CD1c-positive myeloid dendritic cell (primary cell): Measurements from ENCODE around the gene QRICH2.
"Not testable (repeated sequence)": the region's sequence is repeated elsewhere in the genome, so short reads cannot be mapped to it uniquely, and the experiment has no call there.

Source experiments
- DNase-seq: peaks from one replicate; pipeline ENCODE4 v3.0.0-alpha.2; 2016; ENCODE audit errors: extremely low spot score

QRICH2 gene, protein sequence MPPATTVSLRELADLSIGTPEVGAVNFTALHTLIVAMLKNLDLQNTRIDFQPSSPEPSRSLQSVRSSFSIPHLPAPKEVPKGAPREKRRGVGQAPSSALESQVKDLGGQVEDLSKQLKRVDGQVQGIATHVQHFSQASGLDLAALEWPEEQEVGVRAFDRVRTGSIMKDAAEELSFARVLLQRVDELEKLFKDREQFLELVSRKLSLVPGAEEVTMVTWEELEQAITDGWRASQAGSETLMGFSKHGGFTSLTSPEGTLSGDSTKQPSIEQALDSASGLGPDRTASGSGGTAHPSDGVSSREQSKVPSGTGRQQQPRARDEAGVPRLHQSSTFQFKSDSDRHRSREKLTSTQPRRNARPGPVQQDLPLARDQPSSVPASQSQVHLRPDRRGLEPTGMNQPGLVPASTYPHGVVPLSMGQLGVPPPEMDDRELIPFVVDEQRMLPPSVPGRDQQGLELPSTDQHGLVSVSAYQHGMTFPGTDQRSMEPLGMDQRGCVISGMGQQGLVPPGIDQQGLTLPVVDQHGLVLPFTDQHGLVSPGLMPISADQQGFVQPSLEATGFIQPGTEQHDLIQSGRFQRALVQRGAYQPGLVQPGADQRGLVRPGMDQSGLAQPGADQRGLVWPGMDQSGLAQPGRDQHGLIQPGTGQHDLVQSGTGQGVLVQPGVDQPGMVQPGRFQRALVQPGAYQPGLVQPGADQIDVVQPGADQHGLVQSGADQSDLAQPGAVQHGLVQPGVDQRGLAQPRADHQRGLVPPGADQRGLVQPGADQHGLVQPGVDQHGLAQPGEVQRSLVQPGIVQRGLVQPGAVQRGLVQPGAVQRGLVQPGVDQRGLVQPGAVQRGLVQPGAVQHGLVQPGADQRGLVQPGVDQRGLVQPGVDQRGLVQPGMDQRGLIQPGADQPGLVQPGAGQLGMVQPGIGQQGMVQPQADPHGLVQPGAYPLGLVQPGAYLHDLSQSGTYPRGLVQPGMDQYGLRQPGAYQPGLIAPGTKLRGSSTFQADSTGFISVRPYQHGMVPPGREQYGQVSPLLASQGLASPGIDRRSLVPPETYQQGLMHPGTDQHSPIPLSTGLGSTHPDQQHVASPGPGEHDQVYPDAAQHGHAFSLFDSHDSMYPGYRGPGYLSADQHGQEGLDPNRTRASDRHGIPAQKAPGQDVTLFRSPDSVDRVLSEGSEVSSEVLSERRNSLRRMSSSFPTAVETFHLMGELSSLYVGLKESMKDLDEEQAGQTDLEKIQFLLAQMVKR (N-terminal part only)

DNA sequence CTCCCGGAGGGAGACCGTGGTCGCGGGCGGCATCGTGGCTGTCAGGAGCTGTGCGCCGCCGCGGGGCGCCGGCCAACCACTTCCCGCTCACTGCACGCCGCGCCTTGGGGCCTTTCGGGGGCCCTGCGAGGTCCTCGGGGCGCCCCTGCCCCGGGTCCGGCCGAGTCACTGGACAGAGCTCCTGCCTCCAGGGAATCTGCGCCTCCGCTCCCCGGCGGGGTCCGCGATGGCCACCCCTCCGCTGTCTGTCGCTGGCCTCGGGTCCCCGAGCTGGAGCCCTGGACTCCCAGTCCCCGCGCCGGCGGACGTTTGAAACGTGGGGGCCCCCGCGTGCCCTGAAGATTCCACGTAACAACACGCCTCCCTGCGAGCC lies at the start of gene QRICH2:
TSS of gene QRICH2 (minus strand) at position 311 of the 373 bp plus-strand sequence. CDS start at position 33, 278 bp downstream.
- DNase-seq: no peak

DNA sequence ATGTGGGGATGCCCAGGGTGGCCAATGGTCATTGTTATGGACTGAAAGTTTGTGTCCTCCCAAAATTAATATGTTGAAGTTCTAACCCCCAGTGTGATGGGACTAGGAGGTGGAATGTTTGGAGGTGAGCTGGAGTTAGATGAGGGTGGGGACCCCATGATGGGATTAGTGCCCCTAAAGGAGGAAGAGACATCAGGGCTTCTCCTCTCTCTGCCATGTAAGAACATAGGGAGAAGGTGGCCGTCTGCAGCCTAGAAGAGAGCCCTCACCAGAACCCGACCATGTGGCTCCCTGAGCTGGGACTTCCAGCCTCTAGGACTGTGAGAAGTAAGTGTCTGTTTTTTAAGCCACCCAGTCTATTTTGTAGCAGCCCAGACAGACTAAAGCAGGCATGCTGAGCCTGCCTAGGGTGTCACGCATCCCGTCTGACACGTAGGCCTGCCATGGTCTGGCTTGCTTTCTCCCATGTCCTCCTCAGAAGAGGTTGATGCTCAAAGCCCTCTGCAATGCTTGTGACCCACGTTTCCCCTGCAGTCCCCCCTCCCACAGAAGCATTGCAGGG lies 49.6 kb upstream of the QRICH2 start:
- no peak for DNase-seq

DNA sequence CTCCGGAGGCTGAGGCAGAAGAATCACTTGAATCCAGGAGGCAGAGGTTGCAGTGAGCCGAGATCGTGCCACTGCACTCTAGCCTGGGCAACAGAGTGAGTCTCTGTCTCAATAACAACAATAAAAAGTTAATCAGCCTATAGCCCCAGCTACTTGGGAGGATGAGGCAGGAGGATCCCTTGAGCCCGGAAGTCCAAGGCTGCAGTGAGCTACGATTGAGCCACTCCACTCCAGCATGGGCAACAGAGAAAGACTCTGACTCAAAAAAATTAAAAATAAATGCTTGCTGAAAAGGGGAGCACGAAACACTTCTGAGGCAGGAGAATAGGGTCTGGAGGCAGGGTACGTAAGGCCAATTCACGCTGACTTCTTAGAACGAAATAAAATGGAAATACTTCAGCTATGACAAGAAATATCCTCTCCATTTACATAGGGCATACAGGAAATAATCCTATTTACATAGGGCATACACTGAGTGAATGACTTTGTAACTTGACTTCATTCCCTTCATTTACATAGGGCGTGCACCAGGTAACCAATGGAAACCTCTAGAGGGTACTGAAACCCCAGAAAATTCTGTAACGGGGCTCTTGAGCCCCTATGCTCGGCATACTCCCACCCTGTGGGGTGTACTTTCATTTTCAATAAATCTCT lies 48.9 kb upstream of the QRICH2 start:
- no peak for DNase-seq

DNA sequence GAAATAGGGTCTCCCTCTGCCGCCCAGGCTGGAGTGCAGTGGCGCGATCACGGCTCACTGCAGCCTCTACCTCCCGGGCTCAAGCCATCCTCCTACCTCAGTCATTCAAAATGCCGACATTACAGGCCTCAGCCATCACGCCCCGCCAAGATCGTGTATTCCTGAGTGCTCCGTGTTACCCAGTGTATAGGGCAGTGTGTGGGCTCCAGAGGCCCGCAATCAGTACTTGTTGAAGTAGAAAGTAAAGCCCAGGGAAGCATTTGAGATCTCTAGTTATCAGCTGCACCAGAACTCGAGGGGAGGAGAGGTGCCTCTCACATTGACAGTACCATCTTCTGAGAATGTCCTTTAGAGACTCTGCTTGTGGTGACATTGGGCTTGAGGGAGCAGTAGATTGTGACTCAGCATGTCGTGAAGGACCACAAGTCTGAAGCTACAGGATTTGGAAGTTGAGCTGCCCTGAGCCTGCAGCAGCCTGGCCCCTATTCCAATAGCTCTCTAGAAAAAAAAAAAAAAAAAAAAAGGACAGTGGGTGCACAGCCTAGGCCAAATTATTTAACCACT lies 46.8 kb upstream of the QRICH2 start:
- no peak for DNase-seq

DNA sequence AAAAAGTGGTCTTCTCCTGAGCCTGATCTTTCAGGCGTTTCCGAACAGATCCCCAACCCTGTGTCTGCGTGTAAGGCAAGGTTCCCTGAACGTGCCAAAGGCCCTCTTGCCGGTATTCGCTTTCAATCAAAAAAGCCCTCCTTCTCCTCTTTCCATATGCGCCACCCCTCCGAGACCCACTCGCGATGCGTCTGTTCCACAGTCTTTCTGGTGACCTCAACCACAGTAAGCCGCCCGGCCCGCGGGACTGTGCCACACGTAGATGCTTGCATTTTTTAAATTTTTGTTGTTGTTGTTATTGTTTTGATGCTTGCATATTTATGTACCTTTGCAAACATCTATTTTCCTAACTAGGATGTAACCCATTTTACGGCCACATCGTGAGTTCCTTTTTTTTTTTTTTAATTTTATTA lies 46.2 kb upstream of the QRICH2 start:
- DNase-seq: no peak

DNA sequence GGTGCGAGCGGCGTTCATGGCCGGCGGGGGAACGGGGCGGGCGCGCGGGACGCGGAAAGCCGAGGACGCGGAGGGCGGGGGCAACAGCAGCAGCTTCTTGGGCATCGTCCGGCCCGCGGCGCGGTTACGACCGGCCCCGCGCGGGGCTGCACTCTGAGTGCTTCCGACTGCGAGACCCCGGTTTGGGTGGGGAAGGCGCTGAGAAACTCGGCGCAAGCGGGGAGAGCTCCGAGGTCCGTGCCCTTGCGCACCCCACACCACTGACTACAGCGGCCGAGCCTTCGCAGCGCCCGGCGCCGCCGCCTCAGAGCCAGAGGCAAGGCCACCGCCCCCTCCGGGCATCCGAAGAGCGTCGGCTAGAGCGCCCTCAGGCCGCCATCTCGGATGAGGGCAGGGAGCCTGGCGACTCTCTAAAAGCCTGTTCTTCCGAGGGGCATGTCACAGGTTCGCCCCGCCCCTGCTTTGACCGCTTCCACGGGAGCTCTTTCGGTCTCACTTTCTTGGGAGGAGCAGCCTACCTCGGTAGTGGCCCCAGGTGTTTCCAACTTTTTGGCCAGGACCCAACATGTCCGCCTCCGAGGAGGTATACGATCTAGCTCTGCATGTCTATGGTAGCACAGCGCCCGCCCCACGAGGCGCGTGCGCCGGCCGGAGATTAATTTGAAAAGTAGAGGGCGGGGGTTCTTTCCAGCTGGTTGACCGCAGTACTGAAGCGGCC lies 45.7 kb upstream of the QRICH2 start, which contains the start of gene PRPSAP1:
TSS of gene PRPSAP1 (minus strand) at position 318 of the 718 bp plus-strand sequence. CDS start at position 105, 213 bp downstream.
- DNase-seq: peak; percentile 92

DNA sequence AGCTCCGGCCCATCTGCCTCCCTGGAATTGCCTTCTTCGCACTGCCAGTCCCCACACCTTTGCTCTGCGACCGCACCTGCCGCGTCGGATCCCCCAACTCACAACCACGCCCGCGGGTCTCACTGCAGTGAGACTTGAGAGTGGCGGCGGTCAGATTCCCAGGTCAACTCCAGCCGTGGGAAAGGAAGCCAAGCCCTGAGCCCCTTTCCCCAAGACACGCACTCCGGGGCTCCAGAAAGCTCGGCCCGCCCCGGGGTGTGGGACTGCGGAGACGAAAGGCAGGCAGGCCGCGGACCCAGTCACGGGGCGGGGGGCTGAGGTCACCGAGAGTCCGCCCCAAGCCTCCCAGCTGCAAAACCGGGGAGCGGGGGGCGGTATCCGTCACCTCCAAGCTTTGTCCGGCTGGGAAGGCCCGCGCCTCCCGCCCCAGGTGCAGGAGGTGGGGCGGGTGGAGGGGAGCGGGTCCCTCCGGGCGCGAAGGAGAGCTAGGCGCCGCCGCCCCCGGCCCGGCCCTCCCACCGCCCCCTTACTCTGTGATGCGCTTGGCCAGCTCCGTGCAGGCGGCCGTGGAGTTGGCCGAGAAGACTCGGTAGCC lies 45.0 kb upstream of the QRICH2 start:
- peak; percentile 36 for DNase-seq

DNA sequence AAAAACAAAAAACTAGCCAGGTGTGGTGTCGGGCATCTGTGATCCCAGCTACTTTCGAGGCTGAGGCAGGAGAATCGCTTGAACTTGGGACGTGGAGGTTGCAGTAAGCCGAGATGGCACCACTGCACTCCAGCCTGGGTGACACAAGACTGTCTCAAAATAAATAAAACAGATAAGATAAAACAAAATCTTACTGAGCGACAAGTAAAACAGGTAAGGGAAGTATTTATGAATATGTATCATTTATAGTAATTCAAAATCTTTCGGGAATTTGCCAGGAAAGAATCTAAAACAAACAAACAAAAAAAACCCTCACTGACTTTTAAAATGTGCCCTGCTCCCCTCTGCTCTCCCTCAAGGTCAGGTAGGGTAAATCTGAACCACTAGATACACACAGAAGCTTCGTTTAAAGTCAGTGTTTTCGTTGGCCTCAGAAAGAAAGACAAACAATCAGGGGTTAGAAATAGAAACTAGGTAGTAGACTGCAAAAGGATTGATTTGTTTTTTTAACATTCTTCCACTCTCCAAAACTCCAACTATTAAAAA lies 43.5 kb upstream of the QRICH2 start:
- DNase-seq: no peak

DNA sequence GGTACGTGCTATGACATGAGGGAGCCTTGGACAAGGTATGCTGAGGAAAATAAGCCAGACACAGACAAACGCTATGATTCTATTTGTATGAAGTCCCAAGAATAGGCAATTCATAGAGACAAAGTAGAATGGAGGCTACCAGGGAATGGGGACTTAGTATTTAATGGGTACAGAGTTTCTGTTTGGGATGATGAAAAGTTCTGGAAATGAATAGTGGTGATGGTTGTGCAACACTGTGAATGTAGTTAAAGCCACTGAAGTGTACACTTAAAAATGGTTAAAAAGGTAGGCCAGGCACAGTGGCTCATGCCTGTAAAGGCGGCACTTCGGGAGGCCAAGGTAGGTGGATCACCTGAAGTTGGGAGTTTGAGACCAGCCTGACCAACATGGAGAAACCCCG lies 42.4 kb upstream of the QRICH2 start:
- DNase-seq: no peak

DNA sequence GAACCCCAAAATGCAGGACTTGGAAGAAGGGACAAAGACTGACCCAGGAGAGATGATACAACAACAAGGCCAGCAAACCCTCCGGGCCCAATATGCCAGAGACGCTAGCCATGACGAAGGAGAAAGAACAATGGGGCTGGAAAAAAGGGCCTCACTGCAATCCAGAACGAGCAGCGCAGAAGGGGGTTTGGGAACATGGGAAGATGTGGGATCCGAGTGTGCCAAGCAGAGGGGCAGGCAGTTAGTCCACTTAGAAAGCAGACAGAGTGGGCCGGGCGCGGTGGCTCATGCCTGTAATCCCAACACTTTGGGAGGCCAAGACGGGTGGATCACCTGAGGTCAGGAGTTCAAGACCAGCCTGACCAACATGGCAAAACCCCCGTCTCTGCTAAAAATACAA lies 38.9 kb upstream of the QRICH2 start:
- DNase-seq: not testable (repeated sequence)

DNA sequence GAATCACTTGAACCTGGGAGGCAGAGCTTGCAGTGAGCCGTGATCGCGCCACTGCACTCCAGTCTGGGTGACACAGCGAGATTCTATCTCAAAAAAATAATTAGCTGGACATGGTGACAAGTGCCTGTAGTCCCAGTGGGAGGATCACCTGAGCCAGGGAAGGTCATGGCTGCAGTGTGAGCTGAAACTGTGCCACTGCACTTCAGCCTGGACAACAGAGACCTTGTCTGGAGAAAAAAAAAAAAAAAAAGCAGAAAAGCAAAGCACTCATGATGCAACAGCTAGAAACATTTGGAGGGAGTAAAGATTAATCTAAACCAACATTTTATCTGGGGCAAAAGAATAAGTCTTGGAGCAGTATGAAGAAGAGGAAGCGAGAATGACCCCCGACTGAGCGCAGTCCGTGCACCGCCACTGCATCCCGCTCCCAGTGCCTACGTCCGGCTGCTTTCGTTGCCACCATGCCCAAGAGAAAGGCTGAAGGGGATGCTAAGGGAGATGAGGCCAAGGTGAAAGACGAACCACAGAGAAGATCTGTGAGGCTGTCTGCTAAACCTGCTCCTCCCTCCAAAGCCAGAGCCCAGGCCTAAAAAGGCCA lies 37.4 kb upstream of the QRICH2 start:
- no peak for DNase-seq

DNA sequence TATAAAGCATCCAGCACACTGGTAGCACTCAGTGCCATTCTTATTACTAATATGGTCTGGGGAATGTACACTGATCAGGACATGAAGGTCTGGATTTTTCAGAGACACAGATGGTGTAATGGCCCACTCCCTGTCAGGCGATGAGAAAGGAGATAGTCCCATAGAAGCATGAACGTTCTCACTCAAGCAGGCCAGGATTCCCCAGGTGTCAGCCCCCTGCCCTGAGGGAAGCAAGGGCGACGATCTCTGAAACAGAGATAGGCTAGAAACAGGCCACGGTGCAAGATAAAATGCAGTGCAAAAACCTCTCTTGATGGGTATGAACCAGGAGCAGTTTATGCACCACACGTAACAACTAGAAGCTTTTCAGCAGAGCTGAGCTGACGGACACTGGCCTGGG lies 35.0 kb upstream of the QRICH2 start:
- no peak for DNase-seq

DNA sequence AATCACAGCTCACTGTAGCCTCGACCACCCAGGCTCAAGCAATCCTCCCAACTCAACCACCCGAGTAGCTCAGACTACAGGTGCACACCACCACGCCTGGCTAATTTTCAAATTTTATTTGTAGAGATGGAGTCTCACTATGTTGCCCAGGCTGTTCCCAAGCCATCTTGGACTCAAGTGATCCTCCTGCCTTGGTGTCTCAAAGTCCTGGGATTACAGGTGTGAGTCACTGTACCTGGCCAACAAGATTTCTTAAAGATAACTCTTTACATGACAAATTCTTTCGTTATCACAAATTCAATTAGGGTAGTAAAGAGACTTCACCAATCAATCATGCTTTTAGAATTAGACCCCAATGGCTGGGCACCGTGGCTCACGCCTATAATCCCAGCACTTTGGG lies 33.2 kb upstream of the QRICH2 start:
- no peak for DNase-seq

DNA sequence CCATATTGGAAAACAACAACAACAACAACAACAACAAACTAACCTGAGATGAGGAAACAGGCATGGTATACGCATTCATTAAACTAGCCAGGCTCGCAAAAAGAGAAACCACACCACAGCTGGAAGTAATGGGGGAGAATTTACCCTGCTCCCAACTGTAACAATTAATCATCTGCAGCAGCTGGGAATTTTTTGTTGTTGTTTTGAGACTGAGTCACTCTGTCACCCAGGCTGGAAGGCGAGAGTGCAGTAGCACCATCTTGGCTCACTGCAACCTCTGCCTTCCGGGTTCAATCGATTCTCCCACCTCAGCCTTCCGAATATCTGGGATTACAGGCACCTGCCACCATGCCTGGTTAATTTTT lies 29.3 kb upstream of the QRICH2 start:
- no peak for DNase-seq

DNA sequence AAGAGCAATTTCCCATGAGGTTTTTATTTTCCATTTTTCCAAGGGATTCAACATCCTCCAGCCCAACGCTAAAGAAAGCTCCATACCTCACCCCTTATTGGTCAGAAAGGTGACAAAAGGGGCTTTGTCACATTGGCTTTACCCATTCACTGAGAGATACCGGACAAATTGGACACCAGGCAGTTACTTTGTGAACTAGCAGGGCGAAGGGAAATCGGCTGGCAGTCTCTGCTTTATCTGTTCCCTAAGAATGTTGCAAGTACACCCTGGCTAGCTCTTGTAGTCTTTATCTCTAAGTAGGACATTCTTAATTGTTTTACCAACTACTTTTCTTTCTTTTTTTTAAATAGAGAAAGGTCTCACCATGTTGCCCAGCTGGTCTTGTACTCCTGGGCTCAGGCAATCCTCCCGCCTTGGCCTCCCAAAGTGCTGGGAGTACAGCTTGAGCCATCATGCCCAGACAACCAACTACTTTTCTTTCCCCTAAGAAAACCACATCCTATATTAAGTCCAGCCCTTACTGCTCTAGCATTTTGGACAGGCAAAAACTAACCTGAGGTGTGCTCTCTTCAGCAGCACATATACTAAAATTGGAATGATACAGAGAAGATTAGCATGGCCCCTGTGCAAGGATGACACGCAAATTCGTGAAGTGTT lies 28.8 kb upstream of the QRICH2 start:
- no peak for DNase-seq

DNA sequence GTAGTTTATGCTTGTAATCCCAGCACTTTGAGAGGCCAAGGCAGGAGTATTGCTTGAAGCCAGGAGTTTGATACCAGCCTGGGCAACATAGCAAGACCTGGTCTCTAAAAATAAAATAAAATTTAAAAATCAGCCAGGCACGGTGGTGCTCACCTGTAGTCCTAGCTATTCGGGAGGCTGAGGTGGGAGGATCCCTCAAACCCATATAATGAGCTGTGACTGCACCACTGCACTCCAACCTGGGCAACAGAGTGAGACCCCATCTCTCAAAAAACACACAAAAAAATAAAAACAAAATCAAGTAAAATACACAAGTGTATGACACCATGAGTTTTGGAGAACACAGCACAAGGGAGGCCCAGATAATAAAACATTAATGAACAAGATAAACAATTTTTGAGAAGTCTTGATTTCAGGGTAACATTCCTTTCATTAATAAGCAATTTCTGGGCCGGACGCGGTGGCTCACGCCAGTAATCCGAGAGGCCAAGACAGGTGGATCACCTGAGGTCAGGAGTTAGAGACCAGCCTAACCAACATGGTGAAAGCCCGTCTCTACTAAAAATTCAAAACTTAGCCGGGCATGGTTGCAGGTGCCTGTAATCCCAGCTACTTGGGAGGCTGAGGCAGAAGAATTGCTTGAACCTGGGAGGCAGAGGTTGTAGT lies 27.8 kb upstream of the QRICH2 start:
- DNase-seq: no peak

DNA sequence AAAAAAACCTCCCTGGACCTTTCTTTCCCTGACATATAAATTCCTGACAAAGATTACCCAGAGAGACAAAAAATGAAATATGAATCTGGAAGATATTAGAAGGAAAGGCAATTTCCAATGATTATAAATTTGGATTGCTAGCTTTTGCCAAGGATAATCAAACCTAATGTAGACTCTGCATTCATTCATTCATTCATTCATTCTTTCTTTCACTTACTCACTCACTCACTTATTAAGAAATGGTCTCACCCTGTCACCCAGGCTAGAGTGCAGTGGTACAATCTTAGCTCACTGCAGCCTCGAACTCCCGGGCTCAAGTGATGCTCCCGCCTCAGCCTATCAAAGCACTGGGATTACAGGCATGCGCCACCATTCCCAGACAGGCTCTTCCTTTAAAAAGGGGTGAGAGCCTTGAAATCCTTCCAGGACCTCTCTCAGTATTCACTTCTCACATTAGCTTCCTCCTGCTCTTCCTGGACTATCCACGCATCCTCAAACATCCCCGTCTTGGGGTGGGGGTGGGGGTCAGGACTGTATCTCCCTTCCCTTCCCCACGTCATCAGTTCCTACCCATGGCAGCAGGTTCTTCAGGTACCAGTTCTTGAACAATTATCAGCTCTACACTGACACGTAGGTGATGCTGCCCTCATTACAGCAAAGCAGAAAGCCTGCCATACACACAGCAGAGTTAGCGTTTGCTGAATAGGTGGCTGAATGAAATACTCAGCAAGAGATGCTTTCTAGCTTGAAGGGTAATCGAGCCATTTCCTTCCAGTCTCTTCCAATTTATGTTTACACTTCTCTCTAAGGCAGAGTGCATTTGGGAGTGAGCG lies 25.8 kb upstream of the QRICH2 start:
- DNase-seq: no peak
